Measurements from ENCODE around the gene SCYGR3. TPM values are rescaled to one million over a fixed set of nuclear protein-coding genes. Genes with fewer than 3 reads are reported as not detected.

The SCYGR3 gene
- total RNA-seq, 2 donors from 2014 or later = not detected

GRCh38 chr2:227615181-227615580 is 541 bp upstream of the SCYGR3 start:
- Histone ChIP-seq H3K27ac (no peak overlapping the region), H3K9ac (ENCODE audit: low read depth in 2 of 2, low read length in 2 of 2) (no peak overlapping the region), H3K9me3 (no peaks in the 10 kb centered on the region), H3K36me3 (no peaks in the 10 kb centered on the region), H3K4me3 (no peak overlapping the region), H3K27me3 (no peaks in the 10 kb centered on the region), H3K4me1 (no peaks in the 10 kb centered on the region)
- intact Hi-C loops (cut with DNase I) = no loop called here
- no peak for DNase-seq
- TF ChIP-seq CTCF (IDR thresholded peaks at IDR 0.05) = no peak

GRCh38 chr2:227614246-227614645 is 394 bp downstream of the SCYGR3 start:
- no peaks in the 10 kb centered on the region for H3K4me1 ChIP-seq
- no peaks in the 10 kb centered on the region for H3K9me3 ChIP-seq
- H3K27ac ChIP-seq = no peak overlapping the region
- TF ChIP-seq CTCF (IDR thresholded peaks at IDR 0.05) = no peak
- no peaks in the 10 kb centered on the region for H3K36me3 ChIP-seq
- H3K9ac ChIP-seq (ENCODE audit: low read depth in 2 of 2, low read length in 2 of 2) = no peak overlapping the region
- intact Hi-C loops (cut with DNase I) = no loop called here
- H3K27me3 ChIP-seq = no peaks in the 10 kb centered on the region
- DNase-seq = no peak
- H3K4me3 ChIP-seq = no peak overlapping the region

- Histone ChIP-seq H3K4me3 (no peak overlapping the region), H3K27ac (no peak overlapping the region), H3K4me1 (no peaks in the 10 kb centered on the region), H3K9me3 (no peaks in the 10 kb centered on the region), H3K36me3 (no peaks in the 10 kb centered on the region), H3K9ac (ENCODE audit: low read depth in 2 of 2, low read length in 2 of 2) (no peak overlapping the region), H3K27me3 (no peaks in the 10 kb centered on the region)
- intact Hi-C loops (cut with DNase I) = no loop called here
- no peak for TF ChIP-seq CTCF (IDR thresholded peaks at IDR 0.05)
- DNase-seq = no peak
Observed at GRCh38 chr2:227613272-227613660, 1.4 kb downstream of the SCYGR3 start.

GRCh38 chr2:227612546-227613271 is 1.9 kb downstream of the SCYGR3 start:
- H3K4me3 ChIP-seq = no peak overlapping the region
- no peaks in the 10 kb centered on the region for H3K36me3 ChIP-seq
- no peak overlapping the region for H3K9ac ChIP-seq (ENCODE audit: low read depth in 2 of 2, low read length in 2 of 2)
- H3K4me1 ChIP-seq = no peaks in the 10 kb centered on the region
- DNase-seq = no peak
- no peaks in the 10 kb centered on the region for H3K9me3 ChIP-seq
- H3K27ac ChIP-seq = no peak overlapping the region
- intact Hi-C loops (cut with DNase I) = no loop called here
- no peak for TF ChIP-seq CTCF (IDR thresholded peaks at IDR 0.05)
- H3K27me3 ChIP-seq = no peaks in the 10 kb centered on the region

GRCh38 chr2:227610123-227610522 is 4.5 kb downstream of the SCYGR3 start:
- Histone ChIP-seq H3K36me3 (no peaks in the 10 kb centered on the region), H3K9ac (ENCODE audit: low read depth in 2 of 2, low read length in 2 of 2) (no peak overlapping the region), H3K27me3 (no peaks in the 10 kb centered on the region), H3K4me3 (no peak overlapping the region), H3K27ac (no peak overlapping the region), H3K4me1 (no peaks in the 10 kb centered on the region), H3K9me3 (no peaks in the 10 kb centered on the region)
- no peak for TF ChIP-seq CTCF (IDR thresholded peaks at IDR 0.05)
- no peak for DNase-seq
- intact Hi-C loops (cut with DNase I) = no loop called here

Data from colonic mucosa (tissue), 4 donors.